Stomach smooth muscle (tissue), 2 donors: ENCODE measurements around the gene BARD1.
"Not testable (repeated sequence)": the region's sequence is repeated elsewhere in the genome, so short reads cannot be mapped to it uniquely, and the experiment has no call there.

Source experiments
- H3K27ac ChIP-seq: one replicate; pipeline ENCODE4 v1.7.0; 2013; ENCODE audit warnings: mild to moderate bottlenecking, low read length, inconsistent platforms
- H3K27me3 ChIP-seq, 2 donors: one replicate each; pipeline ENCODE4 v1.7.0; 2013; ENCODE audit warnings: low read length in 2 of 2; ENCODE audit not compliant: insufficient read depth in 2 of 2, control insufficient read depth in 1 of 2
- H3K36me3 ChIP-seq, 2 donors: one replicate each; pipeline ENCODE4 v1.7.0; 2013; ENCODE audit warnings: low read length in 2 of 2; ENCODE audit not compliant: control insufficient read depth in 2 of 2, insufficient read depth in 2 of 2
- H3K4me1 ChIP-seq: one replicate; pipeline ENCODE4 v1.7.0; 2013; ENCODE audit warnings: low read length; ENCODE audit not compliant: control insufficient read depth, insufficient read depth
- H3K4me3 ChIP-seq, 2 donors: one replicate each; pipeline ENCODE4 v1.7.0; 2013; ENCODE audit warnings: low read length in 2 of 2
- H3K9ac ChIP-seq, 2 donors: one replicate each; pipeline ENCODE4 v1.7.0; 2013; ENCODE audit warnings: low read length in 2 of 2, mild to moderate bottlenecking in 1 of 2
- H3K9me3 ChIP-seq, 2 donors: one replicate each; pipeline ENCODE4 v1.7.0; 2013; ENCODE audit warnings: low read length in 2 of 2; ENCODE audit not compliant: control insufficient read depth in 2 of 2
- donor health status: healthy.
- donor health status: Pancreatic carcinoma.

The BARD1 gene

DNA sequence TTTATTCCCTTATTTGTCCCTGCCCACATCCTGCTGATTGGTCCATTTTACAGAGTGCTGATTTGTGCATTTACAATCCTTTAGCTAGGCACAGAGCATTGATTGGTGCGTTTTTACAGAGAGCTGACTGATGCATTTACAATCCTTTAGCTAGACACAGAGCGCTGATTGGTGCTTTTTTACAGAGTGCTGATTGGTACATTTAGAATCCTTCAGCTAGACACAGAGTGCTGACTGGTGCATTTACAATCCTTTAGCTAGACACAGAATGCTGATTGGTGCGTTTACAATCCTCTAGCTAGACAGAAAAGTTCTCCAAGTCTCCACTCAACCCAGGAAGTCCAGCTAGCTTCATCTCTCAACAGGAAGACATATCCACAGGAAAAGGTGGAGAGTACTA, 91.6 kb downstream of the BARD1 start:
- not testable (repeated sequence) for H3K27me3 ChIP-seq, H3K4me3 ChIP-seq, H3K9ac ChIP-seq, H3K9me3 ChIP-seq, H3K27ac ChIP-seq, H3K4me1 ChIP-seq, H3K36me3 ChIP-seq

DNA sequence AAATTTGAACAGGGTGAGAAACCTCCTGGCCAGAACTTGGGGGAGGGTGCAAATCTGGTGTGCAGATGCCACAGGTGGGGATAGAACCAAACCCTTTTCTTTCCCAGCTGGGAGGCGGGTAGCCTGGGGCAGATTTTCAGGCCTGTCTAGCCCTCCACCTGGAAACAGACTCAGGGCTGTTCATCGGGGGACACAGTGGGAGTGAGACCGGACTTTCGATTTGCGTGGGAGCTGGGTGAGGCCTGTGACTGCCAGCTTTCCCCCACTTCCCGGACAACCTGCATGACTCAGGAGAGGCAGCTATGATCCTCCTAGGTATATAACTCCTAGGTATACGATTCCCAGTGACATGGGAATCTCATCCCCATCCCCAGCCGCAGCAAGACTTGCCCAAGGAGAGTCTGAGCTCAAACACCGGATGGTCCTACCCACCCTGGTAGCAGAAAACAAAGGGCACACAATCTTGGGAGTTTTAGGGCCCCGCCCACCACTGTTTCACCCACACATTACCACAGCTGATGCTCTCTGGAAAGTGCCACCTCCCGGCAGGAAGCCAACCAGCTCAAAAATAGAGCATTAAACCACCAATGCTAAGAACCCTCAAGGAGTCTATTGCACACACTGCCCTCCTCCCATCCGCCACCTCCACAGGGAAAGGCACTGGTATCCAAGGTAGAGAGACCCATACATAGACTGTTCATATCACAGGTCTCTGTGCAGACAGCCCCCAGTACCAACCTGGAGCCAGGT, 92.5 kb downstream of the BARD1 start:
- H3K9ac ChIP-seq: no peak overlapping the region
- no peaks in the 10 kb centered on the region for H3K9me3 ChIP-seq
- H3K27me3 ChIP-seq: no peaks in the 10 kb centered on the region
- H3K27ac ChIP-seq: no peak overlapping the region
- no peak overlapping the region for H3K4me3 ChIP-seq
- no peaks in the 10 kb centered on the region for H3K4me1 ChIP-seq
- no peaks in the 10 kb centered on the region for H3K36me3 ChIP-seq

- no peaks in the 10 kb centered on the region for H3K4me1 ChIP-seq
- H3K9me3 ChIP-seq: no peaks in the 10 kb centered on the region
- H3K27me3 ChIP-seq: no peaks in the 10 kb centered on the region
- no peaks in the 10 kb centered on the region for H3K36me3 ChIP-seq
- no peak overlapping the region for H3K9ac ChIP-seq
- H3K27ac ChIP-seq: no peak overlapping the region
- H3K4me3 ChIP-seq: no peak overlapping the region
Measured at GRCh38 chr2:214715025-214715424, 94.5 kb downstream of the BARD1 start.

DNA sequence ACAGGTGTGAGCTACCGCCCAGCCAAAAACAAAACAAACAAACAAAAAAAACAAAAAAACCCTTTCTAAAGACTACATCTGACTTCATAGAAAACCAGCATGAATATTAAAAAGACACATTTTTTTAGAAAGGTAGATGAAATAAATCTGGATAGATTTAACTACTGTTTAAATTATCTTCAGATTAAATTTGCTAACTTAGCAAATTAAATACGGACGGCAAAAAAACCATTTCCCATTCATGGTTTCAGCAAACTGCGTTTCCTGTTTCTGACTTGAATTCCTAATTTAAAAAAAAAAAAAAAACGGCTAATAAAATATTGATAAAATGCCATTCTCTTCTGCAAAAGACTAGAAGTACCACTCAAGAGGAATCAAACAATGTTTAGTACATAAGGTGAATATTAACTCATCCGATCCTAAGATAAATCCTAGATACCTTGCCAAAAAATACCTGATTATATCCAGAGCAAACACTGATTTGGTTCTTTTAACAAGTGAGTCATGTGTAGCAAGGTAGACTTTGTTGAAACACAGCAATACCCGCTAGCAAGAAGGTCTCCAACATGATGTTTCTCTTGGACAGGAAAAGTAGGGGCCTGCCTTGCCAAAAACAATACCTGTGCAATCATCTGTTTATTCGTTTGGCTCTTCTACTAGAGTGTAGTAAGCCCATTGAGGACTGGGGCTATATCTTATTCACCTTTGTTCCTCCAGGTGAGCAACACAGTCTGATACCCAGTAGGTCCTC, 96.2 kb downstream of the BARD1 start:
- H3K27ac ChIP-seq: no peak overlapping the region
- H3K4me1 ChIP-seq: no peaks in the 10 kb centered on the region
- H3K9me3 ChIP-seq: no peaks in the 10 kb centered on the region
- H3K9ac ChIP-seq: no peak overlapping the region
- H3K4me3 ChIP-seq: no peak overlapping the region
- no peaks in the 10 kb centered on the region for H3K27me3 ChIP-seq
- H3K36me3 ChIP-seq: no peaks in the 10 kb centered on the region

- H3K4me3 ChIP-seq: no peak overlapping the region
- H3K4me1 ChIP-seq: no peaks in the 10 kb centered on the region
- no peaks in the 10 kb centered on the region for H3K9me3 ChIP-seq
- no peaks in the 10 kb centered on the region for H3K36me3 ChIP-seq
- no peaks in the 10 kb centered on the region for H3K27me3 ChIP-seq
- no peak overlapping the region for H3K9ac ChIP-seq
- no peak overlapping the region for H3K27ac ChIP-seq
Measured at GRCh38 chr2:214710729-214711128, 98.8 kb downstream of the BARD1 start.

GRCh38 chr2:214706986-214707385, 102.5 kb downstream of the BARD1 start:
- H3K4me3 ChIP-seq: no peak overlapping the region
- H3K36me3 ChIP-seq: no peaks in the 10 kb centered on the region
- no peaks in the 10 kb centered on the region for H3K4me1 ChIP-seq
- H3K9ac ChIP-seq: no peak overlapping the region
- no peak overlapping the region for H3K27ac ChIP-seq
- H3K9me3 ChIP-seq: no peaks in the 10 kb centered on the region
- H3K27me3 ChIP-seq: no peaks in the 10 kb centered on the region

- no peaks in the 10 kb centered on the region for H3K36me3 ChIP-seq
- no peak overlapping the region for H3K27ac ChIP-seq
- H3K27me3 ChIP-seq: no peaks in the 10 kb centered on the region
- H3K9ac ChIP-seq: no peak overlapping the region
- peaks cover 10 to 11% of the 10 kb centered on the region in 2 donors for H3K9me3 ChIP-seq
- no peaks in the 10 kb centered on the region for H3K4me1 ChIP-seq
- no peak overlapping the region for H3K4me3 ChIP-seq
Measured at GRCh38 chr2:214699236-214699635, 110.2 kb downstream of the BARD1 start.

DNA sequence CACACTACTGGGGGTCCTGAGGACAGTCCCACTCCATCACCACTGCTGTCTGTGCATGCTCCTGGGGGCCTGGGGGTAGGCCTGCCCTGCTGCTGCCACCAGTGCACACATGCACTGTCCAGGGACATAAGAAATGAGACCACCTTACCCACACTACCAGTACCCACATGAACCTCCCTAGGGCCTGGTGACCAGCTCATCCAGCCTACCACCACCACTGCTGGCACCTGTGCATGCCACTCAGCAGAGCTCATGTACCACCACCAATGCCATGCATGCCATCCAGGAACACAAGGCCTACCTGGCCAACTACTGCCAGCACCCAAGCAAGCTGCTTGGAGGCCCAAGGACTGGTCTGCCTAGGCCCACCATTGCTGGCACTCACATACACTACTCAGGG, 112.8 kb downstream of the BARD1 start:
- Histone ChIP-seq H3K27me3 (no peaks in the 10 kb centered on the region), H3K9me3 (peaks cover 10 to 11% of the 10 kb centered on the region in 2 donors), H3K4me1 (no peaks in the 10 kb centered on the region), H3K27ac (no peak overlapping the region), H3K9ac (no peak overlapping the region), H3K4me3 (no peak overlapping the region), H3K36me3 (no peaks in the 10 kb centered on the region)

GRCh38 chr2:214695789-214696188, 113.7 kb downstream of the BARD1 start:
- Histone ChIP-seq H3K9me3 (peaks cover 7 to 9% of the 10 kb centered on the region in 2 donors), H3K9ac (no peak overlapping the region), H3K4me1 (no peaks in the 10 kb centered on the region), H3K36me3 (no peaks in the 10 kb centered on the region), H3K27me3 (no peaks in the 10 kb centered on the region), H3K4me3 (no peak overlapping the region), H3K27ac (no peak overlapping the region)

DNA sequence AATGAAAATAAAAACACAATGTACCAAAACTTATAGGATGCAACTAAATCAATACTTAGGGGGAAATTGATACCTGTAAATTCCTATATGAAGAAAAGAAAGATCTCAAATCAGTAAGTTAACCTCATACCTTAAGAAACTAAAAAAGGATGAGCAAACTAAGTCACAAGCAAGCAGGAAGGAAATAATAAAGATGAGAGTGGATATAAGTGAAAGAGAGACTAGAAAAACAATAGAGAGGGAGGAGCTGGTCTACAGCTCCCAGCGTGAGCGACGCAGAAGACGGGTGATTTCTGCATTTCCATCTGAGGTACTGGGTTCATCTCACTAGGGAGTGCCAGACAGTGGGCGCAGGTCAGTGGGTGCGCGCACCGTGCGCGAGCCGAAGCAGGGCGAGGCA, 125.9 kb downstream of the BARD1 start:
- not testable (repeated sequence) for H3K9ac ChIP-seq, H3K36me3 ChIP-seq, H3K4me1 ChIP-seq, H3K27ac ChIP-seq, H3K27me3 ChIP-seq, H3K9me3 ChIP-seq, H3K4me3 ChIP-seq

DNA sequence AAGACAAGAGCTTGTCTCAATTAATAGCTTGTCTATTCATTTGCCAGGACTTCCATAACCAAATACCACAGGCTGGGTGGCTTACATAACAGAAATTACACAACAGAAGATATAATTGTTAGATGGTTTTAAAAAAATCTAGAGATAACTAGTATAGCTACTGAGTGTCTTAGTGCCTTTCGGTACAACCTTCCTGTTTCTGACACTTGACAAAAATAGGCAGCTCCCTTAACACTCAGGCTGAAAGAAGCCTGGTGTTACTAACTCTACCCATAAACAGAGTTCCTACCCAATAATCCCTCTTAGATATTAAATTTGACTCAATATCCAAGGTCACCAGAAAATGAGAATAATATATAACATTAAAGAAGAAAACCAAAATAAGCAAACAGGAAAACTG, 129.7 kb downstream of the BARD1 start:
- H3K4me1 ChIP-seq: no peaks in the 10 kb centered on the region
- H3K4me3 ChIP-seq: no peak overlapping the region
- no peaks in the 10 kb centered on the region for H3K27me3 ChIP-seq
- H3K9ac ChIP-seq: no peak overlapping the region
- no peak overlapping the region for H3K27ac ChIP-seq
- H3K9me3 ChIP-seq: peaks cover 2 to 3% of the 10 kb centered on the region in 2 donors
- no peaks in the 10 kb centered on the region for H3K36me3 ChIP-seq
